Measurements from ENCODE around the gene FRMD1. TPM values are rescaled to one million over a fixed set of nuclear protein-coding genes. Genes with fewer than 3 reads are reported as not detected.

The FRMD1 gene
- total RNA-seq, 3 donors from 2014 or later (not counting 1 experiment from before 2014, with no cell fraction given), result not detected

DNA sequence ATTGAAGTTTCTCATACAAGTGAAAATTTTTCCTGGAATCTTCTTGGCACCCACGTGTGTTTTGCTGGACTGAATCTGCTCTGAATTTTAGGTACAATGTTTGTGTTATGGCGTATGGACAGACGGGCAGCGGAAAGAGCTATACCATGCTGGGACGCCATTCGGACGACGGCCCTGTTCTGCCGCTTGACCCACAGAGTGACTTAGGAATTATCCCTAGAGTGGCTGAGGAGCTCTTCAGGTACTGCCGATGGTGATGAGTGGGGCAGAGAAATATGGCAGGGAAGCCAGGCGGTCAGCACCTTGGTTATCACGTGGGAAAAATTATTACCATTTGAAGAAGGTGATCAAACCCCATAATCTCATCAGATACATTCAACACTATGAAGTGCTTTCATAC is 45.2 kb downstream of the FRMD1 start:
- DNase-seq (no peak), ATAC-seq (no peak)
- no peaks in the 10 kb centered on the region for H3K4me1 ChIP-seq (ENCODE audit: control insufficient read depth, insufficient read depth, low read length)
- Mint-ChIP-seq H3K27me3 (ENCODE audit: low read depth in 2 of 2) (peaks cover 9 to 18% of the 10 kb centered on the region in 2 donors), H3K36me3 (no peaks in the 10 kb centered on the region), H3K4me1 (peaks cover 22 to 25% of the 10 kb centered on the region in 2 donors), H3K27ac (no peak overlapping the region), H3K4me3 (peak overlapping the region; percentile 21), H3K9me3 (peaks cover 0 to 1% of the 10 kb centered on the region in 2 donors)
- no peak overlapping the region for H3K4me3 ChIP-seq (ENCODE audit: low read length)
- 92% methylated on average over 12 of the region's 12 CpGs for WGBS (ENCODE audit: insufficient coverage)
- intact Hi-C loops (cut with micrococcal nuclease), result no loop called here
- H3K36me3 ChIP-seq (ENCODE audit: control insufficient read depth, insufficient read depth, low read length), result no peaks in the 10 kb centered on the region
- TF ChIP-seq, protein P1, sequence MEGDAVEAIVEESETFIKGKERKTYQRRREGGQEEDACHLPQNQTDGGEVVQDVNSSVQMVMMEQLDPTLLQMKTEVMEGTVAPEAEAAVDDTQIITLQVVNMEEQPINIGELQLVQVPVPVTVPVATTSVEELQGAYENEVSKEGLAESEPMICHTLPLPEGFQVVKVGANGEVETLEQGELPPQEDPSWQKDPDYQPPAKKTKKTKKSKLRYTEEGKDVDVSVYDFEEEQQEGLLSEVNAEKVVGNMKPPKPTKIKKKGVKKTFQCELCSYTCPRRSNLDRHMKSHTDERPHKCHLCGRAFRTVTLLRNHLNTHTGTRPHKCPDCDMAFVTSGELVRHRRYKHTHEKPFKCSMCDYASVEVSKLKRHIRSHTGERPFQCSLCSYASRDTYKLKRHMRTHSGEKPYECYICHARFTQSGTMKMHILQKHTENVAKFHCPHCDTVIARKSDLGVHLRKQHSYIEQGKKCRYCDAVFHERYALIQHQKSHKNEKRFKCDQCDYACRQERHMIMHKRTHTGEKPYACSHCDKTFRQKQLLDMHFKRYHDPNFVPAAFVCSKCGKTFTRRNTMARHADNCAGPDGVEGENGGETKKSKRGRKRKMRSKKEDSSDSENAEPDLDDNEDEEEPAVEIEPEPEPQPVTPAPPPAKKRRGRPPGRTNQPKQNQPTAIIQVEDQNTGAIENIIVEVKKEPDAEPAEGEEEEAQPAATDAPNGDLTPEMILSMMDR (IDR thresholded peaks at IDR 0.05), result no peak
- no peak overlapping the region for H3K27ac ChIP-seq (ENCODE audit: low read length)
- H3K9me3 ChIP-seq (ENCODE audit: control insufficient read depth, insufficient read depth, low read length), result peaks cover 7% of the 10 kb centered on the region
- H3K27me3 ChIP-seq (ENCODE audit: control insufficient read depth, insufficient read depth, low read length), result no peaks in the 10 kb centered on the region

DNA sequence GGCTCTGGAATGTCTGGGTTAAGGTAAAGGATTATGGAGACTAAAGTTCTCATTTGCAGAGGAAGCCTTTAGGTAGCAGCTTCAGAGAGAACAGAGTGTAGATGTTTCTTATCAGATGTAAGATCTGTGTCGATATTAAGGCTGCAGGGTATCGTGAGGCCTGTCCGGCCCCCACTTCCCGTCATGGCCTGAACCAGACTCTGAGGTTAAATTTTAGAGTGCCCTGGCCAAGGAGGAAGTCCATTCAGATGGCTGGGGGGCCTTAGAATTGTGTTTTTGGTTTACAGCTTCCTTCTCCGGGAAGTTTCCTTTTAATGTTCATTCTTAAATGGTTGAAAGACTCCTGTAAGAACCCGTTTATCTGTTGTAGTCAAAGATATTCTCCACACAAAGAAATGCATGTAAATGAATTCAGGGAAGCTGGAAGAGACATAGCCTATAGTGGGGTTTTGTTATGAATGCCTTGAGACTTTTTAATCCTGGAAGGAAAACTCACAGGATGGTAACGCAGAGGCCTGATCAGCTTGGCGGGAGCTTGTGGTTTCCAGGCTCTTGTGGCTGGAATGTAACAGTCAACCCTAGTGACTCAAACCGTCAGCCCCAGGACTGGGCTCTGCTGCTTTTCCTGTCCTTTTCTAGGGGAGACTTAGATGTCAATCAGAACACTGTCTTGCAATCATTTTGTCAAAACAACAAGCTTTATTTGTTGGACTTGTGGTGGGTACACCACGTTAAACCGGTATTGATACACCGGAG is 46.8 kb downstream of the FRMD1 start:
- no peaks in the 10 kb centered on the region for H3K36me3 ChIP-seq (ENCODE audit: control insufficient read depth, insufficient read depth, low read length)
- TF ChIP-seq, protein P1 (IDR thresholded peaks at IDR 0.05), result no peak
- H3K27ac Mint-ChIP-seq, result no peak overlapping the region
- no peak for ATAC-seq
- H3K4me1 Mint-ChIP-seq, result peaks cover 22 to 25% of the 10 kb centered on the region in 2 donors
- DNase-seq, result no peak
- H3K9me3 ChIP-seq (ENCODE audit: control insufficient read depth, insufficient read depth, low read length), result peaks cover 4% of the 10 kb centered on the region
- H3K4me3 Mint-ChIP-seq, result no peak overlapping the region
- 39% methylated on average over 10 of the region's 12 CpGs for WGBS (ENCODE audit: insufficient coverage)
- intact Hi-C loops (cut with micrococcal nuclease), result no loop called here
- H3K27me3 ChIP-seq (ENCODE audit: control insufficient read depth, insufficient read depth, low read length), result no peaks in the 10 kb centered on the region
- H3K27me3 Mint-ChIP-seq (ENCODE audit: low read depth in 2 of 2), result peaks cover 12 to 18% of the 10 kb centered on the region in 2 donors
- no peaks in the 10 kb centered on the region for H3K36me3 Mint-ChIP-seq
- no peaks in the 10 kb centered on the region for H3K4me1 ChIP-seq (ENCODE audit: control insufficient read depth, insufficient read depth, low read length)
- H3K9me3 Mint-ChIP-seq, result no peaks in the 10 kb centered on the region
- no peak overlapping the region for H3K4me3 ChIP-seq (ENCODE audit: low read length)
- H3K27ac ChIP-seq (ENCODE audit: low read length), result no peak overlapping the region

DNA sequence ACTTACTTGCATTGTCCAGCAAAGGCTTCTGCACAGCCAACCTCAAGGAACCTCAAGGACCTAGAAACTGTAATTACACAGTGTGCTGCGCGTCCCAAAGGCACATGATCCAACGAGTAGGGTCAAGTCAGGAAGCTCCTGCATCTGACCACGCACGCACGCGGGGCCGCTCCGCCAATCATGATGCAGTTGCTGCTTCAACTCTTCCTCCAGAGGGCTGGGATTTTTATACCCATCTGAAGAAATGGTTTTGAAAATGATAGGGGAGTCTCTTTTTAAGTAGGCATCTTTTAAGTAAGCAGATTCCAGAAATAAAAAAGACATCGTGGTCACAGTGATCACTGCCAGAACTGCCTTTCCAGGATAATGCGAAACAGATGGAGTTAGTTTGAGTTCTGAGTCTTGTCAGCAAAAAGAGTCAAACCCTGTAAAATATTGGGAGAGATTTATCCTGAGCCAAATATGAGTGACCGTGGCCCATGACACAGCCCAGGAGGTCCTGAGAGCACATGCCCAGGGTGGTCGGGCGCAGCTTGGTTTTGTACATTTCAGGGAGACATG is 47.5 kb downstream of the FRMD1 start:
- intact Hi-C loops (cut with micrococcal nuclease), result no loop called here
- Histone ChIP-seq H3K4me3 (ENCODE audit: low read length) (no peak overlapping the region), H3K9me3 (ENCODE audit: control insufficient read depth, insufficient read depth, low read length) (peaks cover 4% of the 10 kb centered on the region), H3K36me3 (ENCODE audit: control insufficient read depth, insufficient read depth, low read length) (no peaks in the 10 kb centered on the region), H3K27me3 (ENCODE audit: control insufficient read depth, insufficient read depth, low read length) (no peaks in the 10 kb centered on the region), H3K4me1 (ENCODE audit: control insufficient read depth, insufficient read depth, low read length) (no peaks in the 10 kb centered on the region), H3K27ac (ENCODE audit: low read length) (no peak overlapping the region)
- Mint-ChIP-seq H3K27ac (no peak overlapping the region), H3K4me1 (peaks cover 22 to 24% of the 10 kb centered on the region in 2 donors), H3K36me3 (no peaks in the 10 kb centered on the region), H3K9me3 (no peaks in the 10 kb centered on the region), H3K4me3 (no peak overlapping the region), H3K27me3 (ENCODE audit: low read depth in 2 of 2) (peaks cover 15 to 23% of the 10 kb centered on the region in 2 donors)
- TF ChIP-seq, protein P1 (IDR thresholded peaks at IDR 0.05), result no peak
- WGBS (ENCODE audit: insufficient coverage), result 90% methylated on average over 14 of the region's 14 CpGs
- DNase-seq (no peak), ATAC-seq (no peak)

Data from natural killer cell (primary cell).